Mesenchymal stem cell (in vitro differentiated cells and primary cell): ENCODE measurements around the gene ERICH6B.

Source experiments
- DNase-seq: peaks from one replicate; pipeline ENCODE4 v3.0.0-alpha.2; 2013
- H2AFZ ChIP-seq: one replicate; pipeline ENCODE4 v1.6.1; 2013; ENCODE audit warnings: low read depth, mild to moderate bottlenecking, control low read depth, inconsistent platforms, low read length, moderate library complexity
- H2AK5ac ChIP-seq: 2 replicates; pipeline ENCODE4 v1.6.1; 2013; ENCODE audit warnings: low read length, moderate library complexity, mild to moderate bottlenecking, inconsistent platforms; ENCODE audit not compliant: severe bottlenecking
- H2BK120ac ChIP-seq: one replicate; pipeline ENCODE4 v1.6.1; 2013; ENCODE audit warnings: low read depth, mild to moderate bottlenecking, inconsistent platforms, low read length, moderate library complexity
- H2BK12ac ChIP-seq, 2 experiments: one replicate each; pipeline ENCODE4 v1.6.1; 2013; ENCODE audit warnings: inconsistent platforms in 2 of 2, low read length in 2 of 2, mild to moderate bottlenecking in 2 of 2, moderate library complexity in 2 of 2, control low read depth in 1 of 2
- H2BK15ac ChIP-seq: one replicate; pipeline ENCODE4 v1.6.1; 2013; ENCODE audit warnings: mild to moderate bottlenecking, low read depth, inconsistent platforms; ENCODE audit not compliant: poor library complexity, severe bottlenecking
- H2BK5ac ChIP-seq: 2 replicates; pipeline ENCODE4 v1.6.1; 2013; ENCODE audit warnings: low read depth, mild to moderate bottlenecking, low read length, control low read depth, inconsistent platforms; ENCODE audit not compliant: poor library complexity, severe bottlenecking
- H3K14ac ChIP-seq, 2 experiments: one replicate each; pipeline ENCODE4 v1.6.1; 2013; ENCODE audit warnings: inconsistent platforms in 2 of 2, low read length in 2 of 2, control low read depth in 1 of 2, mild to moderate bottlenecking in 1 of 2, moderate library complexity in 1 of 2
- H3K18ac ChIP-seq, 2 experiments: one replicate each; pipeline ENCODE4 v1.6.1; 2013; ENCODE audit warnings: inconsistent platforms in 2 of 2, low read length in 2 of 2, control low read depth in 1 of 2, low read depth in 1 of 2, mild to moderate bottlenecking in 1 of 2
- H3K23ac ChIP-seq, 2 experiments: one replicate each; pipeline ENCODE4 v1.6.1; 2013; ENCODE audit warnings: inconsistent platforms in 2 of 2, low read length in 2 of 2, mild to moderate bottlenecking in 2 of 2, moderate library complexity in 2 of 2, control low read depth in 1 of 2
- H3K27ac ChIP-seq: 2 replicates; pipeline ENCODE4 v1.5.1; 2013; ENCODE audit warnings: mild to moderate bottlenecking, moderate library complexity, low read length, control low read depth, inconsistent platforms; ENCODE audit not compliant: poor library complexity, severe bottlenecking
- H3K27me3 ChIP-seq, 2 experiments: 2 replicates each; pipeline versions ENCODE4 v1.6.1 to v1.7.0; 2013; ENCODE audit warnings: low read length in 2 of 2, mild to moderate bottlenecking in 2 of 2, moderate library complexity in 2 of 2, control low read depth in 1 of 2, inconsistent platforms in 1 of 2; ENCODE audit not compliant: control insufficient read depth in 1 of 2, insufficient read depth in 1 of 2
- H3K36me3 ChIP-seq, 2 experiments: 2 replicates each; pipeline versions ENCODE4 v1.6.1 to v1.7.0; 2013; ENCODE audit warnings: low read length in 2 of 2, control low read depth in 1 of 2, inconsistent platforms in 1 of 2, low read depth in 1 of 2, mild to moderate bottlenecking in 1 of 2; ENCODE audit not compliant: insufficient read depth in 2 of 2, control insufficient read depth in 1 of 2
- H3K4ac ChIP-seq, 2 experiments: one replicate each; pipeline ENCODE4 v1.6.1; 2013; ENCODE audit warnings: inconsistent platforms in 2 of 2, low read length in 2 of 2, mild to moderate bottlenecking in 2 of 2, moderate library complexity in 2 of 2, control low read depth in 1 of 2, low read depth in 1 of 2
- H3K4me1 ChIP-seq: 2 replicates; pipeline ENCODE4 v1.6.1; 2013; ENCODE audit warnings: low read depth, low read length, control low read depth; ENCODE audit not compliant: control insufficient read depth, insufficient read depth
- H3K4me2 ChIP-seq: 2 replicates; pipeline ENCODE4 v1.6.1; 2013; ENCODE audit warnings: low read length, mild to moderate bottlenecking, inconsistent platforms; ENCODE audit not compliant: poor library complexity, severe bottlenecking
- H3K4me3 ChIP-seq, 2 experiments: 2 replicates each; pipeline versions ENCODE4 v1.5.1 to v1.7.0; 2013; ENCODE audit warnings: low read length in 2 of 2, mild to moderate bottlenecking in 2 of 2, control low read depth in 1 of 2, low read depth in 1 of 2; ENCODE audit not compliant: insufficient read depth in 1 of 2
- H3K79me1 ChIP-seq: replicated peaks from 2 replicates; pipeline ENCODE4 v1.6.1; 2013; ENCODE audit warnings: mild to moderate bottlenecking, control low read depth, low read length, inconsistent platforms; ENCODE audit not compliant: poor library complexity, severe bottlenecking
- H3K9ac ChIP-seq: 2 replicates; pipeline ENCODE4 v1.7.0; 2013; ENCODE audit warnings: mild to moderate bottlenecking, low read length, moderate library complexity
- H3K9me3 ChIP-seq: 2 replicates; pipeline ENCODE4 v1.7.0; 2013; ENCODE audit warnings: mild to moderate bottlenecking, low read length; ENCODE audit not compliant: control insufficient read depth
- H4K8ac ChIP-seq: one replicate; pipeline ENCODE4 v1.6.1; 2013; ENCODE audit warnings: inconsistent platforms, mild to moderate bottlenecking, low read length, moderate library complexity
- H4K91ac ChIP-seq: one replicate; pipeline ENCODE4 v1.6.1; 2013; ENCODE audit warnings: mild to moderate bottlenecking, low read length, inconsistent platforms
- WGBS: methylation state at CpG from one replicate; pipeline ENCODE4 v1.1.7; 2013; ENCODE audit warnings: mixed read lengths; 5-methylcytosine and 5-hydroxymethylcytosine counted together

Gene ERICH6B

DNA sequence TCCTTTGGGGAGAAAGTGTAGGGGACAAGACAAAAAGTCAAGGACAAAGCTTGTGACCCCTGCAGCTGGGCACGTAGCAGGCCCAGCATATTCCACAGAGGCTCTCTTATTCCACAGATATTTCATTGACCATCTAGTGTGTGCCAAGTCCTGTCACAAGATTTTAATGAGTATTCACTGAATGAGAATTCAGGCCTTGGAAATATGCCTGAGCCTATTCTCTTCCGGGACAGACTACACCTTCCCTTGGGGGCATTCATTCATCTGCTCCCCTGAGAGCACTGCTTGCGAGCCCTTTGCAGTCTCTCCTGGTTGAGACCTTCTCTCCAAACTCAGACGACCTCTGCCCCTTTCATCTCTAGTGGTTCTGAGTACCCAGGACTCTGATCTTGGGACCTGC is 25.5 kb downstream of the ERICH6B start:
- H3K79me1 ChIP-seq = no peaks in the 10 kb centered on the region
- H3K4ac ChIP-seq = no peak overlapping the region
- no peak overlapping the region for H2BK120ac ChIP-seq
- DNase-seq = no peak
- no peak overlapping the region for H2BK15ac ChIP-seq
- WGBS = 86% methylated on average over 4 of the region's 4 CpGs
- no peak overlapping the region for H4K91ac ChIP-seq
- no peak overlapping the region for H3K23ac ChIP-seq
- no peak overlapping the region for H2AK5ac ChIP-seq
- no peaks in the 10 kb centered on the region for H3K9me3 ChIP-seq
- H3K4me3 ChIP-seq = no peak overlapping the region
- H4K8ac ChIP-seq = no peak overlapping the region
- H3K27ac ChIP-seq = no peak overlapping the region
- no peak overlapping the region for H2AFZ ChIP-seq
- H2BK12ac ChIP-seq = no peak overlapping the region
- H3K18ac ChIP-seq = no peak overlapping the region
- no peak overlapping the region for H3K4me2 ChIP-seq
- H3K14ac ChIP-seq = no peak overlapping the region
- no peak overlapping the region for H3K9ac ChIP-seq
- no peak overlapping the region for H2BK5ac ChIP-seq
- no peaks in the 10 kb centered on the region for H3K36me3 ChIP-seq
- H3K4me1 ChIP-seq = no peaks in the 10 kb centered on the region
- H3K27me3 ChIP-seq = peaks cover 25 to 48% of the 10 kb centered on the region in 2 experiments

DNA sequence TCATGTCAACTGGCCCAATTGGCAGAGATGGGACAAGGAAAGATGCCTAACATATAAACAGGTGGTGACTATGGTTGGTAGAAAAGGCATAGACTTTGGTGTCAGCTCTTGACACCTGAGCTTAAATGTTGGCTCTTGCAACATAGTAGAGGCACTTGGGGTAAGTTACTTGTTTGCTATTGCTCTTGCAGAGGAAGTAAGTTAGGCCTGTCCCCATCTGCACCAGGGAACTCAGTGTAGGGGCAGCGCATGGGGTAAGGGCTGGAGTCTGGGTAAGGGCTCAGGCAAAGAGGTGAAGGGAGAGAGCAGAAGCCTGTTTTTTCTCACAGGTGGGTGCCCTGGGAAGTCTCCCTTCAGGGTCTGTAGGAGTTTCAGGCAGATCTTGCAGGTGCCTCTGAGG is 27.6 kb downstream of the ERICH6B start:
- H3K27ac ChIP-seq = no peak overlapping the region
- H3K14ac ChIP-seq = no peak overlapping the region
- no peak overlapping the region for H3K18ac ChIP-seq
- WGBS = 100% methylated on average over 1 of the region's 1 CpG
- no peak overlapping the region for H2BK120ac ChIP-seq
- H2BK15ac ChIP-seq = no peak overlapping the region
- H4K8ac ChIP-seq = no peak overlapping the region
- H3K4ac ChIP-seq = no peak overlapping the region
- H4K91ac ChIP-seq = no peak overlapping the region
- H2AK5ac ChIP-seq = no peak overlapping the region
- no peaks in the 10 kb centered on the region for H3K9me3 ChIP-seq
- peaks cover 31 to 52% of the 10 kb centered on the region in 2 experiments for H3K27me3 ChIP-seq
- no peaks in the 10 kb centered on the region for H3K79me1 ChIP-seq
- no peak overlapping the region for H2BK12ac ChIP-seq
- DNase-seq = no peak
- no peak overlapping the region for H3K23ac ChIP-seq
- H2BK5ac ChIP-seq = no peak overlapping the region
- H3K4me3 ChIP-seq = no peak overlapping the region
- no peak overlapping the region for H3K9ac ChIP-seq
- no peak overlapping the region for H2AFZ ChIP-seq
- peaks cover 2% of the 10 kb centered on the region for H3K4me1 ChIP-seq
- H3K36me3 ChIP-seq = no peaks in the 10 kb centered on the region
- H3K4me2 ChIP-seq = no peak overlapping the region

DNA sequence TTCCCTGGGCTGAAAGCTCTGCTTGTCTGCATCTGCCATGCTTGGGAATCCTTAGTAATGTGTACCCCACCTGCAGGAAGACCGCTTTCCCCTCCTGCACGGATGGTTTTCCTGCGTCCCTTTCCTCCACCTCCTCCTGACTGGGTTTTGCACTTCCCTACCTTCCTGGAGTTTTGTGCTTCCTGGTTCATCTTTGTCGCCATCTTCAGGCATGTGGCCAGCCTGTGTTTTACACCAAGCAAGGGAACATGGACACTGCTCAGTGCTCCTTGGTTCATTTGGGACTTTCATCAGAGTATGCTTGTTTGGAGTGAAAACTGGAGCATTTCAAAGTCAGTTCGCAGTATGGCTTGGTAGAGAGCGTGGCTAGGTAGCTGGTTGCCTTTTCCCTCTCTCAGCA is 30.7 kb downstream of the ERICH6B start:
- H2BK15ac ChIP-seq = no peak overlapping the region
- H3K9ac ChIP-seq = no peak overlapping the region
- no peak overlapping the region for H4K91ac ChIP-seq
- no peak overlapping the region for H3K4ac ChIP-seq
- H3K18ac ChIP-seq = no peak overlapping the region
- H2BK12ac ChIP-seq = no peak overlapping the region
- no peak overlapping the region for H4K8ac ChIP-seq
- H3K4me2 ChIP-seq = no peak overlapping the region
- H3K4me1 ChIP-seq = peaks cover 2% of the 10 kb centered on the region
- peaks cover 32 to 71% of the 10 kb centered on the region in 2 experiments for H3K27me3 ChIP-seq
- H3K23ac ChIP-seq = no peak overlapping the region
- no peaks in the 10 kb centered on the region for H3K36me3 ChIP-seq
- H2AK5ac ChIP-seq = no peak overlapping the region
- no peak overlapping the region for H2BK5ac ChIP-seq
- peak; percentile 6 for DNase-seq
- no peaks in the 10 kb centered on the region for H3K79me1 ChIP-seq
- no peaks in the 10 kb centered on the region for H3K9me3 ChIP-seq
- no peak overlapping the region for H3K27ac ChIP-seq
- H3K4me3 ChIP-seq = no peak overlapping the region
- no peak overlapping the region for H2BK120ac ChIP-seq
- no peak overlapping the region for H3K14ac ChIP-seq
- WGBS = 73% methylated on average over 6 of the region's 6 CpGs
- H2AFZ ChIP-seq = no peak overlapping the region

DNA sequence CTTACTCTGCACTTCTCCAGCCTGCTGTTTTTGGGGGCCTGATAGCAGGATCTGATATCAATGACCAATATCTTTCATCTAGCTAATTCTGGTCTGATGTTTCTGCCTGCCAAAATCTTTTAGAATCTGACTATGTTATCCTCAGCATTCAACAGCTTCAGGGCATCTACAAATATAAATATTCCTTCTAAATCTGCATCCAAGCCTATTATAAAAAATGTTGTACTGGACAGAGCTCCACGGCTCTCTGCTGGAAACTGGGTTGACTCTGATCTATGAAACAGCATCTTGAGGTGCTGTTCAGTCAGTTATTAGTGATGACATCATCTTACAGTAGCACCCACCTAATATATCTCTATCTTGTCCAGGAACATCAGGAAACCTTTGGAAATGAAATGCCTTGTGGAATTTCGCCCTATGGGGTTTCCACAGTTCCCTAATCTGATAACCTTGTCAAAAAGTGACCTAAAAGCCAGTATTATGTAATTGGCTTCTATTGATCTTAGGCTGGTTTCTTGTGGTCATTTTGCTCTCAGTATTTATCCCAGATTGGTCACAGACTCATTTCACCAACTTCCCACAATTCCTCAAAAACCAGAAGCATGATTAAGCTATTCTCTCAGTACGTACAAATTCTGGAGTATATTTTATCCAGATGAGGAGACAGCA is 33.0 kb downstream of the ERICH6B start:
- no peak overlapping the region for H3K4ac ChIP-seq
- H3K23ac ChIP-seq = no peak overlapping the region

More for the DNA sequence above, 33.0 kb downstream of the ERICH6B start:
- Histone ChIP-seq H3K27me3 (peaks cover 51 to 79% of the 10 kb centered on the region in 2 experiments), H3K18ac (no peak overlapping the region), H2BK120ac (no peak overlapping the region), H2AK5ac (no peak overlapping the region), H3K4me3 (no peak overlapping the region), H4K8ac (no peak overlapping the region), H3K79me1 (no peaks in the 10 kb centered on the region), H2BK12ac (no peak overlapping the region), H3K9ac (no peak overlapping the region), H2BK15ac (no peak overlapping the region), H3K36me3 (no peaks in the 10 kb centered on the region), H3K4me2 (no peak overlapping the region), H3K14ac (no peak overlapping the region), H3K27ac (no peak overlapping the region), H2AFZ (no peak overlapping the region), H2BK5ac (no peak overlapping the region), H3K9me3 (no peaks in the 10 kb centered on the region), H4K91ac (no peak overlapping the region), H3K4me1 (peaks cover 2% of the 10 kb centered on the region)
- WGBS = 75% methylated on average over 1 of the region's 3 CpGs
- DNase-seq = no peak
